ENCODE results near the gene TRABD2B. TPM values are rescaled to one million over a fixed set of nuclear protein-coding genes. Genes with fewer than 3 reads are reported as not detected.

The TRABD2B gene
- total and polyA plus RNA-seq, 2 of the 13 experiments (the other 11 are each of a cell fraction or from before 2014, with no cell fraction given): 0.04 TPM; not detected in 1

- peak; percentile 32; the same call in 1 of the 2 replicates for TF ChIP-seq ZNF891 (CRISPR knock-in tag; IDR thresholded peaks at IDR 0.05)
Measured at GRCh38 chr1:47931395-47931794, 65.8 kb downstream of the TRABD2B start (continued).

GRCh38 chr1:47930210-47930840 lies 66.9 kb downstream of the TRABD2B start:
- no peak overlapping the region for H2AFZ ChIP-seq (ENCODE audit: low read length)
- FAIRE-seq (no peak), DNase-seq (ENCODE audit: low spot score) (no peak)
- TF ChIP-seq KDM5B (CRISPR knock-in tag; IDR thresholded peaks at IDR 0.05; ENCODE audit: borderline replicate concordance): no peak
- TF ChIP-seq STAG1 (CRISPR knock-in tag; IDR thresholded peaks at IDR 0.05): peak; percentile 36
- 0 out of 2 replicates have a peak, but pooled peaks have one; percentile 21 for TF ChIP-seq ZNF629 (CRISPR knock-in tag; conservative IDR thresholded peaks at IDR 0.05)
- peak; percentile 29; the same call in 1 of the 2 replicates for TF ChIP-seq ZFX (CRISPR knock-in tag; IDR thresholded peaks at IDR 0.05; ENCODE audit: low read depth)
- TF ChIP-seq TRAFD1 (CRISPR knock-in tag; IDR thresholded peaks at IDR 0.05; ENCODE audit: borderline replicate concordance): no peak
- peak; percentile 76 for TF ChIP-seq ZBTB33 (CRISPR knock-in tag; IDR thresholded peaks at IDR 0.05)
- TF ChIP-seq MYC (CRISPR knock-in tag; IDR thresholded peaks at IDR 0.05; ENCODE audit: borderline replicate concordance): no peak
- TF ChIP-seq CTCF (CRISPR knock-in tag; IDR thresholded peaks at IDR 0.05): 0 out of 2 replicates have a peak, but pooled peaks have one; percentile 15
- TF ChIP-seq ZNF501 (CRISPR knock-in tag; IDR thresholded peaks at IDR 0.05): 0 out of 2 replicates have a peak, but pooled peaks have one; percentile 4
- peak; percentile 56 for TF ChIP-seq ZNF687 (CRISPR knock-in tag; IDR thresholded peaks at IDR 0.05)

More at GRCh38 chr1:47930210-47930840, 66.9 kb downstream of the TRABD2B start:
- no peak overlapping the region for H3K4me3 ChIP-seq (replicated peaks in 1 of 3; ENCODE audit: insufficient read depth in 1 of 3, low read depth in 2 of 3, low read length in 3 of 3)
- no TSS peak for BruUV-seq (replicated peaks)
- WGBS (ENCODE audit: low lambda C conversion rate): 46% methylated on average over 3 of the region's 7 CpGs
- no peaks in the 10 kb centered on the region for H4K20me1 ChIP-seq (ENCODE audit: insufficient read depth, low read length)
- no peak overlapping the region for H3K4me2 ChIP-seq (ENCODE audit: low read depth, low read length)
- peak; percentile 49 for ATAC-seq
- ChIA-PET CTCF (ENCODE audit: low intra/inter-chr PET ratio, low total read pairs) (interaction anchor here (2.0 to 2.3 kb wide), 3 partner anchors 145 to 192 kb away, joined by 7 to 27 read pairs (median 20); no protein-coding TSS in a partner anchor), POLR2A (interaction anchor here (1.6 to 6.8 kb wide), 2 partner anchors 12 to 17 kb away, joined by 8 to 39 read pairs; no protein-coding TSS in a partner anchor)
- H3K9me3 ChIP-seq (ENCODE audit: low read length): no peaks in the 10 kb centered on the region
- in situ Hi-C loops (cut with HindIII; ENCODE audit: extremely low pct_ligation_motif_present, low pct_unique_long_range_greater_than_20kb): loop anchor here (5.0 kb wide), 2 partner anchors 148 to 193 kb away; no protein-coding TSS in a partner anchor
- intact Hi-C loops (cut with micrococcal nuclease; ENCODE audit: unreplicated experiment): loop anchor here (2.0 to 5.0 kb wide), 2 partner anchors 18 to 63 kb away; no protein-coding TSS in a partner anchor
- peaks cover 0 to 12% of the 10 kb centered on the region in 2 experiments; a peak in 3 of 5 replicates for H3K27me3 ChIP-seq (ENCODE audit: control insufficient read depth in 1 of 2, insufficient read depth in 2 of 2, low read length in 2 of 2)
- H3K9ac ChIP-seq (ENCODE audit: insufficient read depth, low read depth, low read length): no peak overlapping the region
- peaks cover 60% of the 10 kb centered on the region for H3K4me1 ChIP-seq (ENCODE audit: insufficient read depth, low read length)
- H3K79me2 ChIP-seq (ENCODE audit: insufficient read depth, low read length): no peaks in the 10 kb centered on the region
- no peaks in the 10 kb centered on the region for H3K36me3 ChIP-seq (replicated peaks in 1 of 2; ENCODE audit: control insufficient read depth in 1 of 2, insufficient read depth in 2 of 2, low read length in 2 of 2)
- no peak overlapping the region for H3K27ac ChIP-seq (ENCODE audit: extremely low read length, insufficient read depth, low read length)
